PC-3 (cell line): Measurements from ENCODE around the gene ABL1. TPM values are rescaled to one million over a fixed set of nuclear protein-coding genes. Genes with fewer than 3 reads are reported as not detected.

Experiments used
- ATAC-seq: fragments of 200-7000 bp; cut with Tn5 transposase; 2 replicates; pipeline ENCODE4 v1.9.1; 2020; ENCODE audit warnings: mild to moderate bottlenecking, moderate library complexity
- BruUV-seq: library from RNA; stranded (reverse); fragments of 400-500 nt; replicated peaks from 2 replicates; lab custom pipeline; 2021; lab: Mats Ljungman, UMichigan
- CTCF ChIA-PET: fragments of 300-600 bp; sonication (Branson Sonifier 250); formaldehyde crosslinking; loops from one replicate; lab custom pipeline; 2022; ENCODE audit warnings: antibody characterized with exemption; lab: Charles Lee
- POLR2A ChIA-PET: fragments of 300-600 bp; sonication (Branson Sonifier 250); formaldehyde crosslinking; loops from one replicate; lab custom pipeline; 2022; ENCODE audit warnings: antibody characterized with exemption; ENCODE audit not compliant: unreplicated experiment; lab: Charles Lee
- DNase-seq: peaks from one replicate; pipeline ENCODE4 v3.0.0-alpha.2; 2015
- H2AFZ ChIP-seq: fragments of 300-600 bp; sonication (generic); 2 replicates; pipeline ENCODE4 v1.6.0; 2016; ENCODE audit warnings: antibody characterized with exemption, low read length
- H3F3A ChIP-seq: fragments of 300-600 bp; sonication (generic); one replicate; pipeline ENCODE4 v1.6.0; 2017; ENCODE audit warnings: antibody characterized with exemption, low read length, control low read depth, mild to moderate bottlenecking; ENCODE audit not compliant: unreplicated experiment
- H3K27ac ChIP-seq: fragments of 300-600 bp; sonication (generic); 2 replicates; pipeline ENCODE4 v1.5.1; 2016; ENCODE audit warnings: mild to moderate bottlenecking, low read length
- H3K27me3 ChIP-seq: fragments of 300-600 bp; sonication (generic); 2 replicates; pipeline ENCODE4 v1.6.1; 2016; ENCODE audit warnings: low read length, mixed read lengths
- H3K36me3 ChIP-seq: fragments of 300-600 bp; sonication (generic); 2 replicates; pipeline ENCODE4 v1.6.1; 2016; ENCODE audit warnings: low read depth, mixed run types, low read length, mixed read lengths
- H3K4me1 ChIP-seq: fragments of 300-600 bp; sonication (generic); 2 replicates; pipeline ENCODE4 v1.5.1; 2016; ENCODE audit warnings: low read length; ENCODE audit not compliant: insufficient read depth
- H3K4me2 ChIP-seq: fragments of 300-600 bp; sonication (generic); 2 replicates; pipeline ENCODE4 v1.6.0; 2016; ENCODE audit warnings: low read length
- H3K4me3 ChIP-seq: fragments of 300-600 bp; sonication (generic); 2 replicates; pipeline ENCODE4 v1.5.1; 2016; ENCODE audit warnings: mild to moderate bottlenecking, low read length, mixed read lengths
- H3K79me2 ChIP-seq: fragments of 300-600 bp; sonication (generic); 2 replicates; pipeline ENCODE4 v1.6.1; 2017; ENCODE audit warnings: low read length, mixed read lengths
- H3K9ac ChIP-seq: fragments of 300-600 bp; sonication (generic); 2 replicates; pipeline ENCODE4 v1.6.0; 2016; ENCODE audit warnings: mild to moderate bottlenecking, low read length
- H3K9me2 ChIP-seq: fragments of 300-600 bp; sonication (generic); replicated peaks from 2 replicates; pipeline ENCODE4 v1.6.1; 2016; ENCODE audit warnings: mixed run types, low read length, mixed read lengths
- H3K9me3 ChIP-seq: fragments of 300-600 bp; sonication (generic); 2 replicates; pipeline ENCODE4 v1.6.1; 2016; ENCODE audit warnings: low read length, mixed read lengths
- H4K20me1 ChIP-seq: fragments of 300-600 bp; sonication (generic); 2 replicates; pipeline ENCODE4 v1.6.1; 2016; ENCODE audit warnings: low read length, mixed read lengths
- EZH2 ChIP-seq: fragments of 300-600 bp; sonication (generic); IDR thresholded peaks from one replicate; pipeline ENCODE4 v1.6.1; 2017; ENCODE audit warnings: antibody characterized with exemption, mild to moderate bottlenecking, low read length; ENCODE audit not compliant: unreplicated experiment
- EZH2phosphoT487 ChIP-seq: fragments of 300-600 bp; sonication (generic); IDR thresholded peaks from 2 replicates; pipeline ENCODE4 v1.6.1; 2018; ENCODE audit warnings: mild to moderate bottlenecking, antibody characterized with exemption, low read length, borderline replicate concordance
- intact Hi-C: fragments of 100-400 bp; cut with micrococcal nuclease; formaldehyde crosslinking; loops from 2 replicates; pipeline ENCODE4 v1.9.0; 2023
- total RNA-seq: library from RNA; depleted of rRNA; stranded (reverse); fragments of >200 nt; gene quantifications from 2 replicates; pipeline ENCODE4 v1.2.3, GENCODE V29; 2014
- TF ChIP-seq, protein P1 (sequence below): fragments of 300-600 bp; sonication (generic); conservative IDR thresholded peaks from 2 replicates; pipeline ENCODE4 v1.5.1; 2017; ENCODE audit warnings: antibody characterized with exemption, low read depth, mild to moderate bottlenecking, low read length

ABL1 gene
- total RNA-seq, 1 experiment from 2014 or later = 22.8 TPM

DNA sequence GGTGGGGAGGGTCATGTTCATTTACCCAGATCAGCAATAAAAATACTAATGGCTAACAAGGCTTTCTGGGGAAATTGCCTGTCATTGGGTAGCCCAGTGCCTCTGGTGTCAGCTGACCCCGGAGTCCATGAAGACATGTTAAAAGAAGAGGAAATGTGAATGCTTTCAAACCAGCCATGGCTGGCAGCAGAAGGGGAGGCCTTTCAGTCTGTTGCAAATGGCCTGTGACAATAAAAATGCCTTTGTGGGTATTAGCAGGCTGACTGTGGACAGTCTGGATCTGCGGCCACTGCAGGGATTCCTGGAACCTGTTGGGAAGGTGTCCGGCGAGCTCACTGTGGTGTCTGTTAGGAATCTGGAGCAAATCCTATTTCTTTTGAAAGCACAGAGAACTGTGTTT, 7.5 kb downstream of the ABL1 start:
- POLR2A ChIA-PET = interaction anchor here (0.5 kb wide), 1 partner anchor 128 kb away, joined by 6 read pairs; no protein-coding TSS in a partner anchor
- Histone ChIP-seq H3K4me1 (peaks cover 34% of the 10 kb centered on the region), H3K9me3 (no peaks in the 10 kb centered on the region), H3K4me3 (no peak overlapping the region), H3K27ac (no peak overlapping the region), H3K27me3 (no peaks in the 10 kb centered on the region), H3K4me2 (no peak overlapping the region), H4K20me1 (no peaks in the 10 kb centered on the region), H3K9ac (no peak overlapping the region), H3K79me2 (peaks cover 82% of the 10 kb centered on the region), H2AFZ (no peak overlapping the region), H3K36me3 (no peaks in the 10 kb centered on the region), H3F3A (peaks cover 8% of the 10 kb centered on the region), H3K9me2 (no peaks in the 10 kb centered on the region)
- DNase-seq (no peak), ATAC-seq (no peak)
- CTCF ChIA-PET = no interaction called here
- intact Hi-C loops = no loop called here
- BruUV-seq = no TSS peak
- no peak for TF ChIP-seq EZH2phosphoT487
- no peak for TF ChIP-seq EZH2
- TF ChIP-seq, protein P1, sequence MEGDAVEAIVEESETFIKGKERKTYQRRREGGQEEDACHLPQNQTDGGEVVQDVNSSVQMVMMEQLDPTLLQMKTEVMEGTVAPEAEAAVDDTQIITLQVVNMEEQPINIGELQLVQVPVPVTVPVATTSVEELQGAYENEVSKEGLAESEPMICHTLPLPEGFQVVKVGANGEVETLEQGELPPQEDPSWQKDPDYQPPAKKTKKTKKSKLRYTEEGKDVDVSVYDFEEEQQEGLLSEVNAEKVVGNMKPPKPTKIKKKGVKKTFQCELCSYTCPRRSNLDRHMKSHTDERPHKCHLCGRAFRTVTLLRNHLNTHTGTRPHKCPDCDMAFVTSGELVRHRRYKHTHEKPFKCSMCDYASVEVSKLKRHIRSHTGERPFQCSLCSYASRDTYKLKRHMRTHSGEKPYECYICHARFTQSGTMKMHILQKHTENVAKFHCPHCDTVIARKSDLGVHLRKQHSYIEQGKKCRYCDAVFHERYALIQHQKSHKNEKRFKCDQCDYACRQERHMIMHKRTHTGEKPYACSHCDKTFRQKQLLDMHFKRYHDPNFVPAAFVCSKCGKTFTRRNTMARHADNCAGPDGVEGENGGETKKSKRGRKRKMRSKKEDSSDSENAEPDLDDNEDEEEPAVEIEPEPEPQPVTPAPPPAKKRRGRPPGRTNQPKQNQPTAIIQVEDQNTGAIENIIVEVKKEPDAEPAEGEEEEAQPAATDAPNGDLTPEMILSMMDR = no peak

DNA sequence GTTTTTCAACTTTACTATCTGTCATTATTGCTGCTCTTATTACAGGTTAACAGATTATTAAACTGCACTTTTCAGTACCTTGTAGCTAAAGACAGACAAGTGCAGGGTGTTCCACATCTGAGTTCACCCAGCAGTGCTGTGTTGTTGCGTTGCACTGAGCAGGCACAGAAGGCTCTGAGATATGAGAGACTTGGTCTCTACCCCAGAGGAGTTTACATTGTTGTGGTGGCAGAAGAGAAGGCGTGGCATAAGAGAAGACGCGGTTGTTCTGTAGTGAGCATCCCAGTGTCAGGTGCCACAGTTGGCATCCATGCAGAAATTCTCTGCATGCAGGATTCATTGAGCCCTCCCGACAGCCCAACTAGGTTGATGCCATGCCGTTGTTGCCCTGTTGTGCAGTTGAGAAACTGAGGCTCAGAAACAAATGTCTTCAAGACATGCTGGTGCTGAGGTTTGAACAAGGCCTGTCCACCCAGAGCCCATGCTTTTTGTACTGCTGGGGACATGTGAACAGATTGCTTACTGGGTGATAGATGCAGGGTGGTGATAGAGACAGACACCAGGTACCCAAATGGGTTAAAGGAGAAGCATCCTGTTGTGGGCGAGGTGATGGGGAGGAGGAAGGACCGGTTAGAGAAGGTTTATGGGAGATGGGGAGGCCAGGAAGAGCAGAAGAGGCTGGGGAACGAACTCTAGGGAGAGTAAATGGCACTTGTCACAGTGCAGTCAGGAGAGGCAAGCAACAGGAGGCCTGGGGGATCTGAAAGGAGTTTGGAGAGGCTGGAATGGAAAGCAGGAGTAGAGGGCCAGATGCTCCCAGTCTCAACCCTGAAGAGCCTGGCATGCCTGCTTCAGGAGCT, 8.2 kb downstream of the ABL1 start:
- Histone ChIP-seq H3K4me1 (peaks cover 36% of the 10 kb centered on the region), H3K79me2 (peaks cover 80% of the 10 kb centered on the region), H3F3A (peaks cover 8% of the 10 kb centered on the region), H3K4me2 (no peak overlapping the region), H3K9me2 (no peaks in the 10 kb centered on the region), H3K27me3 (no peaks in the 10 kb centered on the region), H3K4me3 (no peak overlapping the region), H3K9me3 (no peaks in the 10 kb centered on the region), H3K36me3 (no peaks in the 10 kb centered on the region), H3K9ac (no peak overlapping the region), H4K20me1 (no peaks in the 10 kb centered on the region; the same call in 1 of the 2 replicates), H3K27ac (no peak overlapping the region), H2AFZ (no peak overlapping the region)
- CTCF ChIA-PET = no interaction called here
- no peak for TF ChIP-seq EZH2
- TF ChIP-seq, protein P1 = no peak
- no peak for TF ChIP-seq EZH2phosphoT487
- no TSS peak for BruUV-seq
- ATAC-seq (no peak), DNase-seq (no peak)
- POLR2A ChIA-PET = no interaction called here
- intact Hi-C loops = no loop called here

DNA sequence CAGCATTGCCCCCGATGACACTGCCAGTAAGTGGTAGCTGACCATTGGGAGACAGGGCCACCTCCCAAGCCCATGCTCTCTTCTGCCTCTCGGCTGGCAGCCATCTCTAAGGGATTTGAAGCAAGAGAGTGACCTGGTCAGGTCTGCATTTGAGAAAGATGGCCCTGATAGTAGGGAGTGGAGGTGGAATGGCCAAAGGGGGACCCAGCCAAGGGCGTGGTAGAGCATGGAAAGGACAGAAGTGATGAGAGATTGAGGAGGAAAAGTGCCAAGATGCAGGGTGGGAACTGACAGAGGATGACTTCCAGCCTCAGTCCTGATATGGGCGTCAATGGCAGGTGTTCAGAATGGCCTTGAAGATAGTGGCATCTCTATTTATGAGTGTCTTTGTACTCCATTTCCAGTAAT, 9.0 kb downstream of the ABL1 start:
- H3K4me2 ChIP-seq = no peak overlapping the region
- H3K27me3 ChIP-seq = no peaks in the 10 kb centered on the region
- TF ChIP-seq, protein P1 = no peak
- no peak for TF ChIP-seq EZH2phosphoT487
- no peak for TF ChIP-seq EZH2
- no peak for DNase-seq
- no peaks in the 10 kb centered on the region for H3K9me2 ChIP-seq
- BruUV-seq = no TSS peak
- ChIA-PET POLR2A (no interaction called here), CTCF (no interaction called here)
- no peaks in the 10 kb centered on the region for H3K9me3 ChIP-seq
- intact Hi-C loops = no loop called here
- H4K20me1 ChIP-seq = no peaks in the 10 kb centered on the region; the same call in 1 of the 2 replicates
- no peaks in the 10 kb centered on the region for H3K36me3 ChIP-seq
- no peak overlapping the region for H3K27ac ChIP-seq
- H3F3A ChIP-seq = peaks cover 8% of the 10 kb centered on the region
- no peak overlapping the region for H2AFZ ChIP-seq
- no peak for ATAC-seq
- no peak overlapping the region for H3K4me3 ChIP-seq
- H3K4me1 ChIP-seq = peaks cover 39% of the 10 kb centered on the region
- peaks cover 80% of the 10 kb centered on the region for H3K79me2 ChIP-seq
- H3K9ac ChIP-seq = no peak overlapping the region
